Measurements from ENCODE around the gene TSPAN4. TPM values are rescaled to one million over a fixed set of nuclear protein-coding genes. Genes with fewer than 3 reads are reported as not detected.
A peak's percentile ranks its signal among the peaks of the same experiment; 100 is the strongest.

The TSPAN4 gene
- total RNA-seq, 1 experiment from 2014 or later = 43.6 TPM

GRCh38 chr11:830295-831117 lies 12.1 kb upstream of the TSPAN4 start:
- ChIA-PET CTCF (no interaction called here), POLR2A (ENCODE audit: unreplicated experiment) (no interaction called here)
- intact Hi-C loops (cut with micrococcal nuclease; ENCODE audit: unreplicated experiment) = no loop called here
- Histone ChIP-seq H4K20me1 (ENCODE audit: insufficient read depth) (no peaks in the 10 kb centered on the region), H3K9me3 (ENCODE audit: insufficient read depth, low read depth) (no peaks in the 10 kb centered on the region), H3K27ac (no peak overlapping the region), H3K36me3 (ENCODE audit: low read depth) (no peaks in the 10 kb centered on the region), H3K27me3 (ENCODE audit: insufficient read depth, low read depth) (no peaks in the 10 kb centered on the region), H3K4me3 (no peak overlapping the region), H3K79me2 (ENCODE audit: low read depth) (peaks cover 12% of the 10 kb centered on the region), H2AFZ (no peak overlapping the region), H3K4me2 (no peak overlapping the region), H3K9me2 (ENCODE audit: insufficient read depth) (no peaks in the 10 kb centered on the region), H3F3A (ENCODE audit: insufficient read depth, low read depth) (peaks cover 21% of the 10 kb centered on the region; the same call in 1 of the 2 replicates), H3K4me1 (replicated peaks; ENCODE audit: insufficient read depth) (peaks cover 35% of the 10 kb centered on the region)
- DNase-seq = no peak
- BruUV-seq (replicated peaks) = no TSS peak
- TF ChIP-seq EZH2 (IDR thresholded peaks at IDR 0.05; ENCODE audit: low read depth) (no peak), CTCF (conservative IDR thresholded peaks at IDR 0.05) (no peak)

GRCh38 chr11:831118-831864 lies 11.4 kb upstream of the TSPAN4 start:
- Histone ChIP-seq H3K27me3 (ENCODE audit: insufficient read depth, low read depth) (no peaks in the 10 kb centered on the region), H3K27ac (no peak overlapping the region), H3F3A (ENCODE audit: insufficient read depth, low read depth) (peaks cover 21% of the 10 kb centered on the region; the same call in 1 of the 2 replicates), H3K4me2 (peak overlapping the region; percentile 96), H4K20me1 (ENCODE audit: insufficient read depth) (no peaks in the 10 kb centered on the region), H3K9me2 (ENCODE audit: insufficient read depth) (no peaks in the 10 kb centered on the region), H3K4me3 (no peak overlapping the region), H3K36me3 (ENCODE audit: low read depth) (no peaks in the 10 kb centered on the region), H3K9me3 (ENCODE audit: insufficient read depth, low read depth) (no peaks in the 10 kb centered on the region), H2AFZ (no peak overlapping the region), H3K79me2 (ENCODE audit: low read depth) (peaks cover 12% of the 10 kb centered on the region), H3K4me1 (replicated peaks; ENCODE audit: insufficient read depth) (peaks cover 28% of the 10 kb centered on the region)
- POLR2A ChIA-PET (ENCODE audit: unreplicated experiment) = interaction anchor here (0.6 kb wide), 1 partner anchor 18 kb away, joined by 7 read pairs; no protein-coding TSS in a partner anchor
- peak in 1 of 2 experiments; percentile 4 for DNase-seq
- CTCF ChIA-PET = no interaction called here
- TF ChIP-seq EZH2 (IDR thresholded peaks at IDR 0.05; ENCODE audit: low read depth) (no peak), CTCF (conservative IDR thresholded peaks at IDR 0.05) (no peak)
- intact Hi-C loops (cut with micrococcal nuclease; ENCODE audit: unreplicated experiment) = no loop called here
- BruUV-seq (replicated peaks) = no TSS peak

GRCh38 chr11:831961-832528 lies 10.6 kb upstream of the TSPAN4 start:
- Histone ChIP-seq H3K9me2 (ENCODE audit: insufficient read depth) (no peaks in the 10 kb centered on the region), H4K20me1 (ENCODE audit: insufficient read depth) (no peaks in the 10 kb centered on the region), H3F3A (ENCODE audit: insufficient read depth, low read depth) (peaks cover 21% of the 10 kb centered on the region; the same call in 1 of the 2 replicates), H3K79me2 (ENCODE audit: low read depth) (peaks cover 12% of the 10 kb centered on the region), H3K4me1 (replicated peaks; ENCODE audit: insufficient read depth) (peaks cover 24% of the 10 kb centered on the region), H2AFZ (no peak overlapping the region), H3K36me3 (ENCODE audit: low read depth) (no peaks in the 10 kb centered on the region), H3K4me3 (peak overlapping the region; percentile 59), H3K27me3 (ENCODE audit: insufficient read depth, low read depth) (no peaks in the 10 kb centered on the region), H3K4me2 (peak overlapping the region; percentile 96), H3K27ac (no peak overlapping the region), H3K9me3 (ENCODE audit: insufficient read depth, low read depth) (no peaks in the 10 kb centered on the region)
- intact Hi-C loops (cut with micrococcal nuclease; ENCODE audit: unreplicated experiment) = no loop called here
- TF ChIP-seq CTCF (conservative IDR thresholded peaks at IDR 0.05) = no peak
- no peak for TF ChIP-seq EZH2 (IDR thresholded peaks at IDR 0.05; ENCODE audit: low read depth)
- no TSS peak for BruUV-seq (replicated peaks)
- ChIA-PET CTCF (interaction anchor here (0.5 kb wide), 1 partner anchor 13 kb away, joined by 4 read pairs; no protein-coding TSS in a partner anchor), POLR2A (ENCODE audit: unreplicated experiment) (interaction anchor here (0.5 to 0.6 kb wide), 2 partner anchors 12 to 23 kb away, joined by 3 to 5 read pairs; no protein-coding TSS in a partner anchor)
- peak in 1 of 2 experiments; percentile 8 for DNase-seq

Measured in PC-9 (cell line).